Loucy (cell line): ENCODE data around the gene NT5DC4.
A peak's percentile ranks its signal among the peaks of the same experiment; 100 is the strongest.

ENCODE experiments used
- H2AFZ ChIP-seq: fragments of 200-600 bp; sonication (generic); 2 replicates; pipeline ENCODE4 v1.6.0; 2016; ENCODE audit warnings: antibody characterized with exemption, mild to moderate bottlenecking, low read length, moderate library complexity
- H3F3A ChIP-seq: fragments of 200-600 bp; 2 replicates; pipeline ENCODE4 v1.6.0; 2016; ENCODE audit warnings: antibody characterized with exemption, low read depth, mild to moderate bottlenecking
- H3K27me3 ChIP-seq: fragments of 200-600 bp; sonication (generic); 2 replicates; pipeline ENCODE4 v1.6.1; 2014; ENCODE audit warnings: low read length, mild to moderate bottlenecking; ENCODE audit not compliant: insufficient read depth, poor library complexity, severe bottlenecking
- H3K36me3 ChIP-seq: fragments of 200-600 bp; sonication (generic); 2 replicates; pipeline ENCODE4 v1.6.1; 2016; ENCODE audit warnings: low read length; ENCODE audit not compliant: insufficient read depth
- H3K4me1 ChIP-seq: fragments of 200-600 bp; sonication (generic); 2 replicates; pipeline ENCODE4 v1.5.1; 2014; ENCODE audit warnings: low read length, mild to moderate bottlenecking; ENCODE audit not compliant: insufficient read depth, poor library complexity, severe bottlenecking
- H3K4me2 ChIP-seq: fragments of 200-600 bp; sonication (generic); 2 replicates; pipeline ENCODE4 v1.6.0; 2014; ENCODE audit warnings: antibody characterized with exemption, low read length, low read depth, mild to moderate bottlenecking; ENCODE audit not compliant: poor library complexity, severe bottlenecking
- H3K4me3 ChIP-seq: fragments of 200-600 bp; sonication (generic); 2 replicates; pipeline ENCODE4 v1.5.1; 2014; ENCODE audit warnings: low read length, mild to moderate bottlenecking, mixed read lengths; ENCODE audit not compliant: poor library complexity, severe bottlenecking
- H3K79me2 ChIP-seq: fragments of 200-600 bp; sonication (generic); 2 replicates; pipeline ENCODE4 v1.6.1; 2014; ENCODE audit warnings: low read length; ENCODE audit not compliant: insufficient read depth
- H3K9ac ChIP-seq: fragments of 200-600 bp; sonication (generic); 2 replicates; pipeline ENCODE4 v1.6.0; 2014; ENCODE audit warnings: mild to moderate bottlenecking, low read depth, low read length, moderate library complexity; ENCODE audit not compliant: poor library complexity, severe bottlenecking
- H3K9me2 ChIP-seq: fragments of 200-600 bp; sonication (generic); replicated peaks from 2 replicates; pipeline ENCODE4 v1.6.1; 2016; ENCODE audit warnings: low read depth, low read length, mixed read lengths
- H3K9me3 ChIP-seq: fragments of 200-600 bp; sonication (generic); 2 replicates; pipeline ENCODE4 v1.6.1; 2014; ENCODE audit warnings: mild to moderate bottlenecking, antibody characterized with exemption, low read length, low read depth; ENCODE audit not compliant: insufficient read depth
- H4K20me1 ChIP-seq: fragments of 200-600 bp; sonication (generic); 2 replicates; pipeline ENCODE4 v1.6.0; 2014; ENCODE audit warnings: antibody characterized with exemption, low read length, mild to moderate bottlenecking; ENCODE audit not compliant: insufficient read depth, poor library complexity, severe bottlenecking
- CTCF ChIP-seq: fragments of 200-600 bp; sonication (generic); conservative IDR thresholded peaks from 2 replicates; pipeline ENCODE4 v1.5.1; 2014; ENCODE audit warnings: mild to moderate bottlenecking, antibody characterized with exemption, low read length
- EZH2phosphoT487 ChIP-seq: fragments of 200-600 bp; IDR thresholded peaks from 2 replicates; pipeline ENCODE4 v1.6.1; 2018; ENCODE audit warnings: antibody characterized with exemption, mild to moderate bottlenecking, moderate library complexity, borderline replicate concordance

Gene NT5DC4

GRCh38 chr2:112768432-112768831, 47.6 kb downstream of the NT5DC4 start:
- Histone ChIP-seq H3K4me2 (peak overlapping the region; percentile 19), H3K79me2 (peaks cover 9% of the 10 kb centered on the region), H3K4me1 (peaks cover 13% of the 10 kb centered on the region), H3F3A (no peaks in the 10 kb centered on the region), H4K20me1 (peaks cover under 1% of the 10 kb centered on the region), H3K4me3 (no peak overlapping the region), H3K36me3 (no peaks in the 10 kb centered on the region), H3K27me3 (no peaks in the 10 kb centered on the region), H2AFZ (no peak overlapping the region), H3K9me3 (no peaks in the 10 kb centered on the region), H3K9me2 (no peaks in the 10 kb centered on the region), H3K9ac (no peak overlapping the region)
- TF ChIP-seq CTCF (no peak), EZH2phosphoT487 (no peak)

GRCh38 chr2:112772322-112772721, 51.5 kb downstream of the NT5DC4 start:
- H2AFZ ChIP-seq, result no peak overlapping the region
- no peaks in the 10 kb centered on the region for H3K4me1 ChIP-seq
- no peak overlapping the region for H3K4me2 ChIP-seq
- no peaks in the 10 kb centered on the region for H3K9me2 ChIP-seq
- no peaks in the 10 kb centered on the region for H3K36me3 ChIP-seq
- no peaks in the 10 kb centered on the region for H3K9me3 ChIP-seq
- no peaks in the 10 kb centered on the region for H4K20me1 ChIP-seq
- no peak overlapping the region for H3K9ac ChIP-seq
- H3F3A ChIP-seq, result no peaks in the 10 kb centered on the region
- no peaks in the 10 kb centered on the region for H3K79me2 ChIP-seq
- H3K27me3 ChIP-seq, result no peaks in the 10 kb centered on the region
- no peak overlapping the region for H3K4me3 ChIP-seq
- no peak for TF ChIP-seq EZH2phosphoT487
- TF ChIP-seq CTCF, result no peak

- Histone ChIP-seq H3F3A (no peaks in the 10 kb centered on the region), H3K36me3 (no peaks in the 10 kb centered on the region), H3K9me3 (no peaks in the 10 kb centered on the region)
Measured at GRCh38 chr2:112772911-112773475, 52.2 kb downstream of the NT5DC4 start.

More at GRCh38 chr2:112772911-112773475, 52.2 kb downstream of the NT5DC4 start:
- Histone ChIP-seq H3K4me3 (no peak overlapping the region), H3K9me2 (no peaks in the 10 kb centered on the region), H3K79me2 (no peaks in the 10 kb centered on the region), H3K9ac (no peak overlapping the region), H2AFZ (no peak overlapping the region), H4K20me1 (no peaks in the 10 kb centered on the region), H3K27me3 (no peaks in the 10 kb centered on the region), H3K4me1 (no peaks in the 10 kb centered on the region), H3K4me2 (no peak overlapping the region)
- no peak for TF ChIP-seq CTCF
- no peak for TF ChIP-seq EZH2phosphoT487
